Gastroesophageal sphincter (tissue), 4 donors: ENCODE data around the gene AGBL1. TPM values are rescaled to one million over a fixed set of nuclear protein-coding genes. Genes with fewer than 3 reads are reported as not detected.
"Not testable (repeated sequence)": the region's sequence is repeated elsewhere in the genome, so short reads cannot be mapped to it uniquely, and the experiment has no call there.

ENCODE experiments used
- ATAC-seq: fragments of 150-250 bp; one replicate; pipeline ENCODE4 v1.9.1; 2016; ENCODE audit warnings: mild to moderate bottlenecking, moderate library complexity
- H3K27ac ChIP-seq, 4 donors: fragments of 200-600 bp; sonication (generic) in 3 of 4; 1 replicate in 3 of 4; 2 replicates in 1 of 4; pipeline ENCODE4 v1.5.1; 2016 to 2019
- H3K27me3 ChIP-seq: fragments of 200-600 bp; sonication (generic); one replicate; pipeline ENCODE4 v1.5.1; 2019
- H3K36me3 ChIP-seq, 2 donors: fragments of 200-600 bp; sonication (generic); one replicate each; pipeline ENCODE4 v1.5.1; 2019; ENCODE audit warnings: control low read depth in 1 of 2
- H3K4me1 ChIP-seq, 3 donors: fragments of 200-600 bp; sonication (generic); 1 replicate in 2 of 3; 2 replicates in 1 of 3; pipeline ENCODE4 v1.5.1; 2016 to 2019; ENCODE audit warnings: control low read depth in 2 of 3
- H3K4me3 ChIP-seq, 2 donors: fragments of 200-600 bp; sonication (generic); one replicate each; pipeline ENCODE4 v1.5.1; 2019; ENCODE audit warnings: mild to moderate bottlenecking in 1 of 2, moderate library complexity in 1 of 2
- H3K9me3 ChIP-seq, 3 donors: fragments of 200-600 bp; sonication (generic); one replicate each; pipeline ENCODE4 v1.5.1; 2017 to 2019; ENCODE audit warnings: control low read depth in 2 of 3
- CTCF ChIP-seq, 4 experiments: fragments of 200-600 bp in 2 of 4; fragments of 450-650 bp in 2 of 4; sonication (generic) in 1 of 4; IDR thresholded peaks; one replicate each; pipeline ENCODE4 v1.5.1; 2017 to 2019; ENCODE audit warnings: antibody characterized with exemption in 4 of 4, mild to moderate bottlenecking in 2 of 4, moderate library complexity in 2 of 4
- EP300 ChIP-seq: sonication (generic); formaldehyde crosslinking; IDR thresholded peaks from one replicate; pipeline ENCODE4 v1.6.1; 2017; ENCODE audit warnings: antibody characterized with exemption, mild to moderate bottlenecking
- POLR2A ChIP-seq, 2 donors: fragments of 450-650 bp; IDR thresholded peaks; one replicate each; pipeline ENCODE4 v1.6.1; 2017; ENCODE audit warnings: antibody characterized with exemption in 2 of 2, mild to moderate bottlenecking in 2 of 2, moderate library complexity in 1 of 2
- POLR2AphosphoS5 ChIP-seq: sonication (generic); formaldehyde crosslinking; IDR thresholded peaks from one replicate; pipeline ENCODE4 v1.6.1; 2017; ENCODE audit warnings: antibody characterized with exemption
- WGBS, 2 donors: methylation state at CpG; one replicate each; pipeline ENCODE4 v1.1.5; 2018; ENCODE audit warnings: low coverage in 1 of 2; 5-methylcytosine and 5-hydroxymethylcytosine counted together
- small RNA-seq, 4 donors: library from RNA; depleted of rRNA; stranded (forward); fragments of <200 nt; gene quantifications; one replicate each; pipeline ENCODE3, GENCODE V24; 2016
- total RNA-seq, 4 donors: library from RNA; depleted of rRNA; stranded (reverse); fragments of >200 nt; gene quantifications; one replicate each; pipeline ENCODE4 v1.1.0, GENCODE V29; 2016

Gene AGBL1
- total RNA-seq, 4 donors from 2014 or later: 0.12 to 0.13 TPM; not detected in 2

- Histone ChIP-seq H3K4me3 (no peak overlapping the region), H3K36me3 (no peaks in the 10 kb centered on the region), H3K27ac (no peak overlapping the region), H3K27me3 (no peaks in the 10 kb centered on the region), H3K4me1 (no peaks in the 10 kb centered on the region), H3K9me3 (no peaks in the 10 kb centered on the region)
- no peak for TF ChIP-seq POLR2A (IDR thresholded peaks at IDR 0.05)
- 42 to 47% methylated on average over 2 to 3 of the region's 3 CpGs for WGBS, 2 donors
- no peak for ATAC-seq
Measured at GRCh38 chr15:87038404-87038803, 958.7 kb downstream of the AGBL1 start.

GRCh38 chr15:87042619-87043018 is 962.9 kb downstream of the AGBL1 start:
- ATAC-seq, H3K27me3 ChIP-seq, H3K36me3 ChIP-seq, H3K27ac ChIP-seq, H3K4me3 ChIP-seq, H3K4me1 ChIP-seq, H3K9me3 ChIP-seq: not testable (repeated sequence)
- WGBS, 2 donors: 86 to 93% methylated on average over 4 of the region's 4 CpGs

- Histone ChIP-seq H3K4me1 (no peaks in the 10 kb centered on the region), H3K36me3 (no peaks in the 10 kb centered on the region), H3K9me3 (no peaks in the 10 kb centered on the region), H3K27me3 (no peaks in the 10 kb centered on the region), H3K4me3 (no peak overlapping the region), H3K27ac (no peak overlapping the region)
- TF ChIP-seq POLR2A (IDR thresholded peaks at IDR 0.05) (no peak), POLR2AphosphoS5 (no peak), CTCF (IDR thresholded peaks at IDR 0.05) (no peak), EP300 (no peak)
- WGBS, 2 donors: 63 to 75% methylated on average over 1 of the region's 1 CpG
- no peak for ATAC-seq
Measured at GRCh38 chr15:87045746-87046145, 966.1 kb downstream of the AGBL1 start.

GRCh38 chr15:87047203-87047965 is 967.7 kb downstream of the AGBL1 start:
- 67 to 86% methylated on average over 1 to 4 of the region's 4 CpGs for WGBS, 2 donors
- no peaks in the 10 kb centered on the region for H3K4me1 ChIP-seq
- H3K4me3 ChIP-seq: no peak overlapping the region
- H3K27ac ChIP-seq: no peak overlapping the region
- no peaks in the 10 kb centered on the region for H3K27me3 ChIP-seq
- H3K9me3 ChIP-seq: no peaks in the 10 kb centered on the region
- TF ChIP-seq CTCF (IDR thresholded peaks at IDR 0.05) (no peak), EP300 (no peak), POLR2A (IDR thresholded peaks at IDR 0.05) (no peak), POLR2AphosphoS5 (no peak)
- H3K36me3 ChIP-seq: no peaks in the 10 kb centered on the region
- ATAC-seq: no peak

Small RNA genes lying within 50 kb of the gene (small RNA-seq; reads per million reads assigned to genes)
- 0 reads per million in 4 donors for gene RF00284
- 0 reads per million in 4 donors for gene RNA5SP400
